ENCODE results near the gene MACROD2.
"Not testable (repeated sequence)": the region's sequence is repeated elsewhere in the genome, so short reads cannot be mapped to it uniquely, and the experiment has no call there.

MACROD2 gene

GRCh38 chr20:14197097-14197496 is 201.8 kb downstream of the MACROD2 start:
- no peak for DNase-seq

DNA sequence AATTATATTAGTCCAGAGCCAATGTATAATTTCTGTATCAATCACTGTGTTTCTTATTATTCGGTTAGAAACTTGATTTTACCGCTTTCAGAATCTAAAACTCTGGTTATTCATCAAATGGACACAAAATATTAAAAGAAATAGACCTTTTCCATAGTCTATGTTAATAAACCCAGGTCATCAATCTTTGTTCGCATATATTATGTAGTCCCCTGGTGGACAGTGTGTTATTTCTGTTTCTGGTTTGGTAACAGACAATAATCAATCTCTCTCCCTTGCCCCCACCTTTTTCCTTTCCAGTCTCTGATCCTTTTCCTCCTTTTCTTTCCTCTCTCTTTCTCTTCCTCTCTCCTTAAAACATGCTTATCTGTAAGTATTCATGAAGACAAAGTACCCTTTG is 203.1 kb downstream of the MACROD2 start:
- DNase-seq = no peak

- DNase-seq = no peak
Measured at GRCh38 chr20:14199111-14199510, 203.8 kb downstream of the MACROD2 start.

DNA sequence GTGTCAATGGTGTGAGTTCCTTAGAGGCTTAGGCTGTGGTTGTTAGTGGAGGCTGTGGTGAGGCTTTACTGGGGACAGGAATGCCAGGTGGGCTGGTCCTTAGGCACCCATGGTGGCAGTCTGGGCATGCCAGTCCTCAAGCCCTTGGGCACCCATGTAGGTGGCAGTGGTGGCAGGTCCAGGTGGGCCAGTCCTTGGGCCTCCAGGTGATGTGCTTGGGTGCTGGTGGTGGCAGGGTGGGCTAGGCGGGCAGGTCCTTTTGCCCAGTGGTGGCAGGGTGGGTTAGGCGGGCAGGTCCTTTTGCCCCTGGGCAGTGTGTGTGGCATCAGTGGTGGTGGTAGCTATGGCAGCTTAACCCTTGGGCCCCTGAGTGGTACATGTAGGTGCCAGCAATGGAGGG is 208.3 kb downstream of the MACROD2 start:
- DNase-seq = no peak

DNA sequence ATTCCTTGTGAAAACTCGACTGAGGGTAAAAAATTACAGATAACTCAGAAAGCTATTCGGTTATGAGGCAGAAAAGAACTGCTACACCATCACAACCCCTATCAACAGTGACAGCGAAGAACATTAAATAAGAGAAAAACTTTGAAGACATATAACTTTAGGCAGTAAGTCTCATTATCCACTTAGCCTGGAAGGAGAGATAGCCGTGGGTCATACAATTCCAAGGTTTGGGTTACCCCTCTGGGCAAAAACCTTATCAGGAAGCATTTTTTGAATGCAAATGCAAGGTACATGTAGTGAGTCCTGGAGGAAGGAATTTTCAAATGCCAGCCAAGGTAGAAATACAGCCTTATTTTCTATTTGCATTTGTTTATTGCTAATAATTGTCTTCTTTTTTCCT is 212.3 kb downstream of the MACROD2 start:
- DNase-seq = no peak

- no peak for DNase-seq
Measured at GRCh38 chr20:14208956-14209355, 213.6 kb downstream of the MACROD2 start.

DNA sequence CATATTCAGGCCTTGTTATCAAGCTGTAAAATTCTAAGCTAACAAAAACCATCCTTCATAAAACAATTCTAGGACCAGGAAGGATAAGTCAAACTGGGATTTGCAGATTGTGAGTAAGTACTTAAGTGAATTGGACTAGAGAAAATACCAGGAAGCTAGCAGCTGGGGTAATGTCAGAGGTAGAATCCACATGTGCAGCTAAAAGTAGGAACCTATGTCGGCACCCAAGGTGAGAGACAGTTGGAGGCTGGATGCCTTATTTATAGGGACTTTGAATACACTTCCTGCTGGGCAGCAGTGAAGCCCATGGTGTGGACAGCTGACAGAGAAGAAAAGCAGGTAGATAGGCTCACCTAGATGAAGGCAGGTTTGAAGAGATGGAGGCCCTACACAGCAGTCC is 214.8 kb downstream of the MACROD2 start:
- DNase-seq = no peak

DNA sequence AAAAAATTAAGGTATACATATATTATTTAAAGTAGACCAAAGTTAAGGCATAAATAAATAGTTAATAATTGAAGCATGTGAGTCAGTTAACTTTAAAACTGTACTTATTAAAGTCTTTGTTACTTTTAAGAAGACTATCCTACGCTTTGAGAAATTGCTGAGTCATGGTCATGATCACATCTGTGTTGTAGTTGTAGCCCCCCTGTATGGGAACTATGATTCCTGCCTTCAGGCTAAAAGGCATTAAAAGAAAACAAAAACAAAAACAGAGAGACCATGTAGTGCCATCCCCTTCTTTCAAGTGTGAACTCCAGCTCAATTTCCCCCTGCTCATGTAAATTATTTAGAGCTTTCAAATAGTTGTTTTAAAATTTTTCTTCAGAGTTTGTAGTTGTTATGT is 218.7 kb downstream of the MACROD2 start:
- no peak for DNase-seq

DNA sequence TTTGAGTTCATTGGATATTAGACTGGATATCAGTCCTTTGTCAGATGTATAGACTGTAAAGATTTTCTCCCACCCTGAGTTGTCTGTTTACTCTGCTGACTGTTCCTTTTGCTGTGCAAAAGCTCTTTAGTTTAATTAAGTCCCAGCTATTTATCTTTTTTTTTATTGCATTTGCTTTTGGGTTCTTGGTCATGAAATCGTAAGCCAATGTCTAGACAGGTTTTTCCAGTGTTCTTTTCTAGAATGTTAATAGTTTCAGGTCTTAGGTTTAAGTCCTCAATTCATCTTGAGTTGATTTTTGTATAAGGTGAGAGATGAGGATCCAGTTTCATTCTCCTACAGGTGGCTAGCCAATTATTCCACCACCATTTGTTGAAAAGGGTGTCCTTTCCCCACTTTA is 220.6 kb downstream of the MACROD2 start:
- not testable (repeated sequence) for DNase-seq

DNA sequence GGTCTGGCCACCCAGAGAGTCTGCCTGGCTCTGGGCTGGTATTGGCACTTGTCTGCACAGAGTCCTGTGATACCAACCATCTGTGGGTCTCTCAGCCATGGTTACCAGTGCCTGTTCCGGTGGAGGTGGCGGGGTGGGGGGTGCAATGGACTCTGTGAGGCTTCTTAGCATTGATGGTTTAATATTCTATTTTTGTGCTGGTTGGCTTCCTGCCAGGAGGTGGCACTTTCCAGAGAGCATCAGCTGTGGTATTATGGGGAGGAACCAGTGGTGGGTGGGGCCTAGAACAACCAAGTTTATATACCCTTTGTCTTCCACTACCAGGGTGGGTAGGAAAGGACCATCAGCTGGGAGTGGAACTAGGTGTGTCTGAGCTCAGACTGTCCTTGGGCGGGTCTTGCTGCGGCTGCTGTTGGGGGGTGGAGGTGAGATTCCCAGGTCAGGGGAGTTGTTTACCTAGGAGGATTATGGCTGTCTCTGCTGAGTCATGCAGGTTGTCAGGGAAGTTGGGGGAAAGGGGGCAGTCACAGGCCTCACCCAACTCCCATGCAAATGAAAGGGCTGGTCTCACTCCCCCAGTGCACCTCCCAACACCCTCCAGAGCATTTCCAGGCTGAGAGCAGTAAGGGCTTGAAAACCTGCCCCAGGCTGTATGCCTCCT is 224.6 kb downstream of the MACROD2 start:
- DNase-seq = no peak

GRCh38 chr20:14220986-14221385 is 225.7 kb downstream of the MACROD2 start:
- no peak for DNase-seq

DNA sequence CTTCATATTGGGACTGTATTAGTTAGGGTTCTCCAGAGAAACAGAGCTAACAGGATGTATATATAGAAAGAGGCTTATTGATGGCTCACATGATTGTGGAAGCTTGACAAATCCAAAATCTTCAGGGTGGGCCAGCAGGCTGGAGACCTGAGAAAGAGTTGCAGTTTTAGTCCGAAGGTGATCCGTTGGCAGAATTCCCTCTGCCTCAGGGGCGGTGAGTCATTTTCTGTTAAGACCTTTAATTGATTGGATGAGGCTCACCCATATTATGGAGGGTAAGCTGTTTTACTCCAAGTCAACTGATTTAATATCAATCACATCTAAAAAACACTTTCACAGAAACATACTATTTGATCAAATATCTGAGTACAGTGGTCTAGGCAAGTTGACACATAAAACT is 228.5 kb downstream of the MACROD2 start:
- DNase-seq = no peak

DNA sequence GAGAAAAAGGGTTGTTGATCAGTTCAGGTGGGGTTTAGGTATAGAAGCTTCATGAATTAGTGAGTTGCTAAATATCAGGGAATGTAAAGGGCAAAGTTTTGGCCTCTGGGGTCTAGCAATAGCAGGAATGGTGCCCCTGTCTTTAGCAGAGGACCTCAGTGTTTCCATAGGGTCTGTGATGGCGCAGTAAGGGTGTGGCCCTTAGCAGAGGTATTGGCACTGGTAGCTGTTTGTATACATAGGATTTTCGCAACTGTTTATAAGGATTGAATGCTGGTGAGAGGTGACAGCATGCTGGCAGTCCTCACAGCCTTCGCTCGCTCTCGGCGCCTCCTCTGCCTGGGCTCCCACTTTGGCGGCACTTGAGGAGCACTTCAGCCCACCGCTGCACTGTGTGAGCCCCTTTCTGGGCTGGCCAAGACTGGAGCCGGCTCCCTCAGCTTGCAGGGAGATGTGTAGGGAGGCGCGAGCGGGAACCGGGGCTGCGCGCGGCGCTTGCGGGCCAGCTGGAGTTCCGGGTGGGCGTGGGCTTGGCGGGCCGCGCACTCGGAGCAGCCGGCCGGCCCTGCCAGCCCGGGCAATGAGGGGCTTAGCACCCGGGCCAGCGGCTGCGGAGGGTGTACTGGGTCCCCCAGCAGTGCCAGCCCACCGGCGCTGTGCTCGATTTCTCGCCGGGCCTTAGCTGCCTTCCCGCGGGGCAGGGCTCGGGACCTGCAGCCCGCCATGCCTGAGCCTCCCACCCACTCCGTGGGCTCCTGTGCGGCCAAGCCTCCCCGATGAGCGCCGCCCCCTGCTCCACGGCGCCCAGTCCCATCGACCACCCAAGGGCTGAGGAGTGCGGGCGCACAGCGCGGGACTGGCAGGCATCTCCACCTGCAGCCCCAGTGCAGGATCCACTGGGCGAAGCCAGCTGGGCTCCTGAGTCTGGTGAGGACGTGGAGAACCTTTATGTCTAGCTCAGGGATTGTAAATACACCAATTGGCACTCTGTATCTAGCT is 231.0 kb downstream of the MACROD2 start:
- DNase-seq = not testable (repeated sequence)

- DNase-seq = no peak
Measured at GRCh38 chr20:14232650-14233049, 237.3 kb downstream of the MACROD2 start.

- DNase-seq = no peak
Measured at GRCh38 chr20:14234666-14235295, 239.5 kb downstream of the MACROD2 start.

DNA sequence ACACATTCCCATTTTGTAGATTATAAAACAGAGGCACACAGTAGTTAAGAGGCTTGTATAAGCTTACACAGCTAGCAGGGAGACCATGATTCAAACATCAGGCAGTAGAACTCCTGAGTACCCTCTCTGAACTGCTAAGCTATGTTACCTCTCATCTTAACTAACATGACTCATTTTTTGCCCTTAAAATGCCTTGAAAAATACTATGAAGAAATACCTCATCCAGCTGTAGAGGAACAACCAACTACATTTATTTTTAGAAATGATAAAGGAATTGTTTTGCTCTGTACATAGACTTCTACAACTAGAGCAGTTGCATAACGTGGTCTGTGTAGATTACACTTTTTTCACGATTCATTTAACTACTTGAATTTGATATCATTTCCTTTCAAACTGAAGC is 240.0 kb downstream of the MACROD2 start:
- no peak for DNase-seq

DNA sequence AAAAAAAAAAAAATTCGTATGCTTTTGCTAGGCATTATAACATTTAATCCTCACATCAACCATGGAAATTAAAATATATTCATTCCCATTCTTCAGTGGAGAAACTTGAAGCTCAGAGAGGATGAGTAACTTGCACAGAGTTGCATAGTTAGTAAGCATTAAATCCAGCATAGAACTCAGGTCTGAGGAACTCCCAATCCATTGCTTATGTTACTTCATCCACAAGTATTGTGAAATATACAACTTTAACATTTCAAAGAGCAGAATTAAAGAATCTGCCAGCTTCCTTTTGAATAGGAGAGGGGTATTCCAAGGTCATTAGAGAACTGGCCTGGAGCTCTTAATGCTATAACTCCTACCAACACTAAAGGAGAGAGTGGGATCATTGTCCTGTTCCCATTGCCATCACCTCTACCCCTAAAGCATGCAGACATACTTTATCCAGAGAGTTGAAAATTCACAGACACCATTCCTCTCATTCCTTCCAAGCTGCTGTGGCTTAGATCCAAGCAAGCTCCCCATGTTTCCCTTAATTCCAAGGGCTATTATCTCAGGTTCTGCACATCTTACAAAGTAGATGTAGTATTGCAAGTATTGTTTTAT is 250.2 kb downstream of the MACROD2 start:
- DNase-seq = no peak

DNA sequence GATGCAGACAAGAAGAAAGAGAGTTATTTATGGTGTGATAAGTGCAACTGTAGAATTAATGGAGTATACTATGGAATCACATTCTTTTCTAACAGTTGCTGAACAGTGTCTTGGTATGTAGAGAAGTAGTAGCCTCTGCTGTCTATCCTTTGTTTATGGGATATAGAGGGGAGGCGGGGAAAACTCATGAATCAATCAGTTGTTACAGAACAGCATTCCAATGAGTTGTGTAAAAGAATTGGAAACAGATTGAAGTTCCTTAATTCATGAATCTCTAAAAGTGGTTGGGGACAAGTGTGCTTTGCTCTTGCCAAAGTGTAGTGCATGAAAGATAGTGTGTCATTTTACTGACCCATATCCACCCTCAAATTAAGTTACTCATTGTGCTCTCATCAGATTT is 264.4 kb downstream of the MACROD2 start:
- no peak for DNase-seq

- DNase-seq = no peak
Measured at GRCh38 chr20:14260367-14260766, 265.1 kb downstream of the MACROD2 start.

GRCh38 chr20:14264869-14265268 is 269.6 kb downstream of the MACROD2 start:
- DNase-seq = no peak

DNA sequence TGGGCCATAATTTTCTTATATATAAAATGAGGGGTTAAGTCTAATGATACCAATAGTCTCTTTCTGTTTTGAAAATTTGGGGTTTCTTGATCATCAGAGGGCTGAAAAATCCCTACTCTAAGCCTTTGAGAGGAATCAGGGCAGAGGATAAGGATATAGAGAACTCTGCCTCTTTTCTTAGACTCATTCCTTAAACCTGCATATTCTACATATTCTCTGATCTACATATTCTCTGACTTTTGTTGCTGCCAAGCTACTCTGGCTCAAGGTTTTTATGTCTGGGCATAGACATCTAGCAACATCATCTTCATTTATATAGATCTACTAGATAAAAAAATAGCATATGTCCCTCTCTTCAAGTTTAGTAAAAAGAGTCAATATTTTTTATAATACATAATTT is 270.9 kb downstream of the MACROD2 start:
- DNase-seq = no peak

DNA sequence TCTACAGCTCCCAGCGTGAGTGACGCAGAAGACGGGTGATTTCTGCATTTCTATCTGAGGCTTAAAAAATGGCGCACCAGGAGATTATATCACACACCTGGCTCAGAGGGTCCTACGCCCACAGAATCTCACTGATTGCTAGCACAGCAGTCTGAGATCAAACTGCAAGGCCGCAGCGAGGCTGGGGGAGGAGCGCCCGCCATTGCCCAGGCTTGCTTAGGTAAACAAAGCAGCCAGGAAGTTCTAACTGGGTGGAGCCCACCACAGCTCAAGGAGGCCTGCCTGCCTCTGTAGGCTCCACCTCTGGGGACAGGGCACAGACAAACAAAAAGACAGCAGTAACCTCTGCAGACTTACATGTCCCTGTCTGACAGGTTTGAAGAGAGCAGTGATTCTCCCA is 275.4 kb downstream of the MACROD2 start:
- DNase-seq = not testable (repeated sequence)

GRCh38 chr20:14282140-14282539 is 286.8 kb downstream of the MACROD2 start:
- no peak for DNase-seq
